Osteoblast (primary cell): ENCODE measurements around the gene NEGR1. TPM values are rescaled to one million over a fixed set of nuclear protein-coding genes. Genes with fewer than 3 reads are reported as not detected.

Experiments
- DNase-seq: peaks from one replicate; pipeline ENCODE4 v3.0.0; 2011; ENCODE audit warnings: low spot score, mixed read lengths; ENCODE audit not compliant: insufficient read length; ENCODE audit errors: missing footprints
- H2AFZ ChIP-seq: 2 replicates; pipeline ENCODE4 v1.6.0; 2011; ENCODE audit warnings: mild to moderate bottlenecking, low read length
- H3K27ac ChIP-seq: 2 replicates; pipeline ENCODE4 v1.5.1; 2011; ENCODE audit warnings: mild to moderate bottlenecking, low read depth, low read length, moderate library complexity
- H3K27me3 ChIP-seq: 2 replicates; pipeline ENCODE4 v1.6.0; 2012; ENCODE audit warnings: mild to moderate bottlenecking, control low read depth, inconsistent platforms, low read length, moderate library complexity; ENCODE audit not compliant: insufficient read depth
- H3K36me3 ChIP-seq: 2 replicates; pipeline ENCODE4 v1.5.1; 2011; ENCODE audit warnings: mild to moderate bottlenecking, low read length, control low read depth, moderate library complexity; ENCODE audit not compliant: insufficient read depth
- H3K4me1 ChIP-seq: 2 replicates; pipeline ENCODE4 v1.5.1; 2011; ENCODE audit warnings: mild to moderate bottlenecking, low read length, control low read depth, moderate library complexity; ENCODE audit not compliant: insufficient read depth
- H3K4me2 ChIP-seq: 2 replicates; pipeline ENCODE4 v1.6.0; 2011; ENCODE audit warnings: mild to moderate bottlenecking, low read length; ENCODE audit not compliant: insufficient read depth
- H3K4me3 ChIP-seq: fragments of 200-600 bp; sonication (generic); 3 replicates; pipeline ENCODE4 v1.5.1; 2012; ENCODE audit warnings: mild to moderate bottlenecking, low read length, inconsistent platforms; ENCODE audit not compliant: insufficient read depth
- H3K79me2 ChIP-seq: 2 replicates; pipeline ENCODE4 v1.6.0; 2012; ENCODE audit warnings: mild to moderate bottlenecking, low read length, control low read depth, inconsistent platforms; ENCODE audit not compliant: insufficient read depth
- H3K9me3 ChIP-seq: 2 replicates; pipeline ENCODE4 v1.5.1; 2011; ENCODE audit warnings: low read depth, low read length, control low read depth
- H4K20me1 ChIP-seq: 2 replicates; pipeline ENCODE4 v1.6.0; 2012; ENCODE audit warnings: mild to moderate bottlenecking, low read length, control low read depth; ENCODE audit not compliant: insufficient read depth
- total RNA-seq: library from RNA; depleted of rRNA; stranded (reverse); fragments of >200 nt; gene quantifications from 2 replicates; pipeline ENCODE4 v1.2.3, GENCODE V29; 2012
- TF ChIP-seq, protein P1 (sequence below): IDR thresholded peaks from 2 replicates; pipeline ENCODE4 v1.5.1; 2011; ENCODE audit warnings: mild to moderate bottlenecking, low read depth, low read length, moderate library complexity; ENCODE audit errors: extremely low read depth

NEGR1 gene
- total RNA-seq, 1 donor, result 18.1 TPM

DNA sequence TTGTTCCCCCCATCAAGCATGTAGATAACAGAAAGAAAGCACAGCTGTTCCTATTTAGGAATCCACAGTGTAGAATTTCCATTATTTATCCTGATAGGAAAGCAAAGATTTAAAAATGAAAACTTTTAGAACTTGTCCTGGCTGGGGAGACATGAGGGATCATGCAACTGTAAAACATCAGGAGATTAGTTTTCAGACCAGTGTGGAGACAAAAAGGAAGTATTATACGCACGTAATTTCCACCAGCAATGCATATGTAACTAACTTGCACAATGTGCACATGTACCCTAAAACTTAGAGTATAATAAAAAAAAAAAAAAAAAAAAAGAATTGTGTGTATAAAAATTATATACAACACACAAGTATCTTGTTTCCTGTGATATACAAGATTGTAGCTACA is 172.4 kb downstream of the NEGR1 start:
- Histone ChIP-seq H3K79me2 (no peaks in the 10 kb centered on the region), H3K4me2 (no peak overlapping the region), H3K36me3 (no peaks in the 10 kb centered on the region), H3K27me3 (no peaks in the 10 kb centered on the region), H4K20me1 (no peaks in the 10 kb centered on the region), H3K4me3 (no peak overlapping the region), H3K9me3 (no peaks in the 10 kb centered on the region), H3K4me1 (no peaks in the 10 kb centered on the region), H2AFZ (no peak overlapping the region), H3K27ac (no peak overlapping the region)
- TF ChIP-seq, protein P1, sequence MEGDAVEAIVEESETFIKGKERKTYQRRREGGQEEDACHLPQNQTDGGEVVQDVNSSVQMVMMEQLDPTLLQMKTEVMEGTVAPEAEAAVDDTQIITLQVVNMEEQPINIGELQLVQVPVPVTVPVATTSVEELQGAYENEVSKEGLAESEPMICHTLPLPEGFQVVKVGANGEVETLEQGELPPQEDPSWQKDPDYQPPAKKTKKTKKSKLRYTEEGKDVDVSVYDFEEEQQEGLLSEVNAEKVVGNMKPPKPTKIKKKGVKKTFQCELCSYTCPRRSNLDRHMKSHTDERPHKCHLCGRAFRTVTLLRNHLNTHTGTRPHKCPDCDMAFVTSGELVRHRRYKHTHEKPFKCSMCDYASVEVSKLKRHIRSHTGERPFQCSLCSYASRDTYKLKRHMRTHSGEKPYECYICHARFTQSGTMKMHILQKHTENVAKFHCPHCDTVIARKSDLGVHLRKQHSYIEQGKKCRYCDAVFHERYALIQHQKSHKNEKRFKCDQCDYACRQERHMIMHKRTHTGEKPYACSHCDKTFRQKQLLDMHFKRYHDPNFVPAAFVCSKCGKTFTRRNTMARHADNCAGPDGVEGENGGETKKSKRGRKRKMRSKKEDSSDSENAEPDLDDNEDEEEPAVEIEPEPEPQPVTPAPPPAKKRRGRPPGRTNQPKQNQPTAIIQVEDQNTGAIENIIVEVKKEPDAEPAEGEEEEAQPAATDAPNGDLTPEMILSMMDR, result no peak
- no peak for DNase-seq

DNA sequence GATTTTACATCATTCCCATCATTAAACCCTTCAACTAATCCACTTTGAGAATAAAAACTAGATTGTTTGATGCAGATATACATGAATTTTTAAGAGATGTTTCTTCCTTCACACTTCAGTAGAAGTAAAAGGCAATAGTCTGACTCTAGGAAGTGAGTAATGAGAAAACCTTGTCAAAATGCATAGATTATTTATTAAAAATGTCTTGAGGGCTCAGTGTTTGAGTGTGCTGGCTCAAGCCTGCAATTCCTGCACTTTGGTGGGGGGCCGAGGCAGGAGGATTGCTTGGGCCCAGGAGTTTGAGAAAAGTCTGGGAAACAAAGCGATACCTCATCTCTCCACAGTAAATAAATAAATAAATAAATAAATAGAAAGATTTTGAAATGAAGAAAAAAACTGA is 177.1 kb downstream of the NEGR1 start:
- Histone ChIP-seq H3K79me2 (no peaks in the 10 kb centered on the region), H3K4me3 (no peak overlapping the region), H3K9me3 (no peaks in the 10 kb centered on the region), H3K4me1 (no peaks in the 10 kb centered on the region), H3K27me3 (no peaks in the 10 kb centered on the region), H2AFZ (no peak overlapping the region), H3K27ac (no peak overlapping the region), H3K36me3 (no peaks in the 10 kb centered on the region), H3K4me2 (no peak overlapping the region), H4K20me1 (no peaks in the 10 kb centered on the region)
- TF ChIP-seq, protein P1, result no peak
- DNase-seq, result no peak

DNA sequence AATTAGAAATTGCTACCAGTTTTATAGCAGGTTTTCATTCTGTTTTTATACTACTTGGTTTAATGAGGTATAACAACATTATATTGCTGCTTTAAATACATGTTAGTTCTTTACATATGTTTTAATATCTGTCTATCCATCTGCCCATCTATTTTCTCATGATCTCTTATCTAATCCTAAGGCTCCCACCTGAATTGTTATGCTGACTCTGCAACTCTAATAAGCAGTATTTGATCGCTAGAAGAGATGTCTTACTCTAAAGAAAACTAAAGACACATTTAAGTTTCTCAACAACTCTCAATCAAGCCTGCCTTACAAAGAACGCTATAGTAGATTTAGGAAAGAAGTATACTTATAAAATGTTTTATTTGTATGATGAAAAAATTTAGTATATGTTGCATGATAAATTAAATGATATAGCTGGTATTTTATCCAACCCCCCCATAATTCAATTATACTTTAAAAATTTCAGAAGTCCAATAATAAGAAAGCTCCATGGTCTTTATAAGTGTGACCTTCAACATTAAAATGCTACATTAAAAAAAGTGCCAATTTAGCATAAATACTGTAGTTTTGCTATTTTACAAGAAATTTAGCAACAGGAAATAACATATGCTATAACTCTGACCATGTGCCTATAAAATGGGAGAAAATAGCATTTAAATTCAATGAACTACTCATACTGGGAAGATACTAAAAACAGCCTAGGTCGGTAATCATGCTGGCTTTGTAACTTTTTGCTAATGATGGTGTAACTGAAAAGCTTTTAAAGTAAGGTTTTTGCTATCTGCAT is 180.3 kb downstream of the NEGR1 start:
- DNase-seq, result no peak
- Histone ChIP-seq H3K4me3 (no peak overlapping the region), H3K79me2 (no peaks in the 10 kb centered on the region), H3K27ac (no peak overlapping the region), H4K20me1 (no peaks in the 10 kb centered on the region), H2AFZ (no peak overlapping the region), H3K4me2 (no peak overlapping the region), H3K27me3 (no peaks in the 10 kb centered on the region), H3K36me3 (no peaks in the 10 kb centered on the region), H3K9me3 (no peaks in the 10 kb centered on the region), H3K4me1 (no peaks in the 10 kb centered on the region)
- TF ChIP-seq, protein P1, result no peak

DNA sequence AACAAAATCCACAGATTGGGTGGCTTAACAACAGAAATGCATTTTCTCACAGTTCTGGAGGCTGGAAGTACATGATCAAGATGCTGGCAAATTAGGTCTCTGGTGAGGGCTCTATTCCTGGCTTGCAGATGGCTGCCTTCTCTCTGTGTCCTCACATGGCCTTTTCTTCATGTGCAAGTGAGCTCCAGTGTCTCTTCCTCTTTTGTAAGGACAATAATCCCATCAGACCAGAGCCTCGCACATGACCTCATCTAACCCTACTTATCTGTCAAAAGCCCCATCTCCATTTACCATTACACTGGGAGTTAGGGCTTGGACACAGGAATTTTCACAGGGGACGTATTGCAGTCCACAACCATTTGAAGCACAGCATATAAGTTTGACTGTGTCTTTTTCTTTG is 181.6 kb downstream of the NEGR1 start:
- Histone ChIP-seq H3K36me3 (no peaks in the 10 kb centered on the region), H2AFZ (no peak overlapping the region), H3K4me3 (no peak overlapping the region), H3K79me2 (no peaks in the 10 kb centered on the region), H3K4me2 (no peak overlapping the region), H3K27ac (no peak overlapping the region), H3K27me3 (no peaks in the 10 kb centered on the region), H3K9me3 (no peaks in the 10 kb centered on the region), H3K4me1 (no peaks in the 10 kb centered on the region), H4K20me1 (no peaks in the 10 kb centered on the region)
- DNase-seq, result no peak
- TF ChIP-seq, protein P1, result no peak
